ENCODE results near the gene ZFP36L2. TPM values are rescaled to one million over a fixed set of nuclear protein-coding genes. Genes with fewer than 3 reads are reported as not detected.

Gene ZFP36L2
- total and polyA plus RNA-seq, 2 experiments from 2014 or later, result 13.8 to 78.2 TPM

DNA sequence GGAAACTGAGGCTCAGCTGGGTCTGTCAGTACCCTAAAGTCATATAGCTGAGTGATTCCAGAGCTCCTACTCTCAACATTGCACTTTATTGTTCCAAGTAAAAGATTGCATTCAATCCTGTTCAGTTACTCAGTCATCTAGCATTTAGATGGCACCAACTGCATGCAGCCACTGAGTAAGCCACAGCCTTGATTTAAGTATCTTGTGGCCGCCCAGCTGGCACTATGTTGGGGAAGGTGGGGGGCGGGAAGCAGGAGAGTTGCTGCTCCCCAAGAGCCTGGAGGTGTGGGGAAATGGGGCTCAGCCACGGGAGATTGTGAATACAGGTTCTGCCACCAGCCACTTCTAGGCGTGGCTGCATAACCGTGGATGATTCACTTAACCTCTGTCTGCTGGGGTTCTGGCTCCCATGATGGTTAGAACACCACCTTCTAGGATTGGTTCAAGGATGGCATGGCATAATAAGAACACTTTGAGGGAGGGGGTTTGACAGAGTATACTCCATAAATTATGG is 17.1 kb downstream of the ZFP36L2 start:
- no peak for TF ChIP-seq EZH2phosphoT487 (IDR thresholded peaks at IDR 0.05; ENCODE audit: insufficient read depth, low read depth)
- TF ChIP-seq EZH2 (IDR thresholded peaks at IDR 0.05; ENCODE audit: insufficient read depth, poor library complexity, severe bottlenecking), result no peak
- H3K9me2 ChIP-seq (ENCODE audit: insufficient read depth), result no peaks in the 10 kb centered on the region
- H3K27ac ChIP-seq, result no peak overlapping the region
- peaks cover 7% of the 10 kb centered on the region for H3K4me1 ChIP-seq (ENCODE audit: insufficient read depth)
- no peaks in the 10 kb centered on the region for H3F3A ChIP-seq (ENCODE audit: insufficient read depth)
- H4K20me1 ChIP-seq (ENCODE audit: insufficient read depth), result no peaks in the 10 kb centered on the region
- H3K27me3 ChIP-seq (replicated peaks; ENCODE audit: insufficient read depth), result no peaks in the 10 kb centered on the region
- H3K9me3 ChIP-seq (ENCODE audit: low read depth), result no peaks in the 10 kb centered on the region
- 89 to 94% methylated on average over 5 of the region's 5 CpGs for WGBS, 2 experiments (ENCODE audit: low coverage in 1 of 2, low lambda C conversion rate in 2 of 2, missing lambda C conversion rate in 2 of 2)
- no peaks in the 10 kb centered on the region for H3K36me3 ChIP-seq (ENCODE audit: low read depth)
- no peaks in the 10 kb centered on the region for H3K79me2 ChIP-seq (ENCODE audit: insufficient read depth)
- DNase-seq, result no peak
- H3K4me2 ChIP-seq (ENCODE audit: unreplicated experiment), result no peak overlapping the region
- H2AFZ ChIP-seq, result no peak overlapping the region
- in situ Hi-C loops (cut with MboI), result no loop called here
- no peak overlapping the region for H3K4me3 ChIP-seq
- no peak overlapping the region for H3K9ac ChIP-seq

DNA sequence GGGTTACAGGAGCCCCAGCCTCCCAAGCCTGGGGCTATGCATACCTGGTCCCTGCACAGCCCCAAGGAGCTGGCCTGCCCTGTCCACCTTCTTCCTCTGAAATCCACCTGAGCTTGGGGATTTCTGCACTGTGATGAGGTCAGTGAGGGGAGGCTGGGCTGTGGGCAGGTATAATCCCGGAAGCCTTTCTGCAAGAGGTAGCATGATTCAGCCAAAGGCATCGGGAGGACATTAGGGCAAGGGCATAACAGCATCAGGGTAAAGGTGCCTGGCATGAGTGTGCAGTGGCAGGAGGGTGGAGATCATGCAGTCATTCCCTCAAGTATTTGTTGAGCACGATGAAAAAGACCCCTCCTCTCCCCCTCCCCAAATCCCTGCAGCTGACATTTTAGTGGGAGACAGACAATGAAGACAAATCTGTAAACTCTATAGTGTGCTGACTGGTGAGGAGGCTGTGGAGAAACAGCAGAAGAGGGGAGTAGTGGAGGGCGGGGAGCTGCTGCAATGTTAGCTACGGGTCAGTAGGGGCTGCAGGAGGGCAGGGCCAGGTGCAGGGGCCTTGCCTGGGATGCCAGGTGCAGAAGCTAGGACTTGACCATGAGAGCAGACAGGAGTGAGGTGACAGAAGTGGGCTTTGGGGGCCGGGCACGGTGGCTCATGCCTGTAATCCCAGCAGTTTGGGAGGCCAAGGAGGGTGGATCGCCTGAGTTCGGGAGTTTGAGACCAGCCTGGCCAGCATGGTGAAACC is 18.7 kb downstream of the ZFP36L2 start:
- no peaks in the 10 kb centered on the region for H3K27me3 ChIP-seq (replicated peaks; ENCODE audit: insufficient read depth)
- H3F3A ChIP-seq (ENCODE audit: insufficient read depth), result no peaks in the 10 kb centered on the region
- no peak overlapping the region for H3K27ac ChIP-seq
- no peak for DNase-seq
- H3K4me2 ChIP-seq (ENCODE audit: unreplicated experiment), result no peak overlapping the region
- no peaks in the 10 kb centered on the region for H3K9me3 ChIP-seq (ENCODE audit: low read depth)
- H3K9me2 ChIP-seq (ENCODE audit: insufficient read depth), result no peaks in the 10 kb centered on the region
- TF ChIP-seq EZH2phosphoT487 (IDR thresholded peaks at IDR 0.05; ENCODE audit: insufficient read depth, low read depth) (no peak), EZH2 (IDR thresholded peaks at IDR 0.05; ENCODE audit: insufficient read depth, poor library complexity, severe bottlenecking) (no peak)
- in situ Hi-C loops (cut with MboI), result no loop called here
- no peak overlapping the region for H3K4me3 ChIP-seq
- no peaks in the 10 kb centered on the region for H4K20me1 ChIP-seq (ENCODE audit: insufficient read depth)
- no peak overlapping the region for H3K9ac ChIP-seq
- peaks cover 7% of the 10 kb centered on the region for H3K4me1 ChIP-seq (ENCODE audit: insufficient read depth)
- no peaks in the 10 kb centered on the region for H3K36me3 ChIP-seq (ENCODE audit: low read depth)
- WGBS, 2 experiments (ENCODE audit: low coverage in 1 of 2, low lambda C conversion rate in 2 of 2, missing lambda C conversion rate in 2 of 2), result 85 to 92% methylated on average over 9 of the region's 9 CpGs
- H3K79me2 ChIP-seq (ENCODE audit: insufficient read depth), result no peaks in the 10 kb centered on the region
- no peak overlapping the region for H2AFZ ChIP-seq

DNA sequence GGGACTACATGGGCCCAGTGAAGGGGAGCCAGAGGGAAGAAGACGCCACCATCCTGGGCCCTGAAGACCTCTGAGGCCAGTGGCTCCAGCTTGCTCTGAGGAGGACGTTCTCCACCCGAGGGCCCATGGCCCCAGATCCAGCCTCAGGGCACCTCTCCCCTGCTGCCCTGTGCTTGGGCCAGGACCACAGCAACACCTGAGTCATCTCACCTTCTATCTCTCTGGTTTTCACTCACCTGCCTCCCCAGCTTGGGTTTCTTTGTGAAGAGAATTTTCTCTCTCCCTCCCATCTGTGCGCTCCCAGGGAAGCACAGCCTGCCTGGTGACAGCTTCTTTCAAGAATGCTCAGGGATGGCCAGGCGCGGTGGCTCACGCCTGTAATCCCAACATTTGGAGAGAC is 19.8 kb downstream of the ZFP36L2 start:
- no peaks in the 10 kb centered on the region for H3K9me3 ChIP-seq (ENCODE audit: low read depth)
- no peak overlapping the region for H3K4me3 ChIP-seq
- H4K20me1 ChIP-seq (ENCODE audit: insufficient read depth), result no peaks in the 10 kb centered on the region
- no peak overlapping the region for H3K9ac ChIP-seq
- TF ChIP-seq EZH2 (IDR thresholded peaks at IDR 0.05; ENCODE audit: insufficient read depth, poor library complexity, severe bottlenecking), result no peak
- no peak for TF ChIP-seq EZH2phosphoT487 (IDR thresholded peaks at IDR 0.05; ENCODE audit: insufficient read depth, low read depth)
- no peak overlapping the region for H3K4me2 ChIP-seq (ENCODE audit: unreplicated experiment)
- no peaks in the 10 kb centered on the region for H3K36me3 ChIP-seq (ENCODE audit: low read depth)
- H3K9me2 ChIP-seq (ENCODE audit: insufficient read depth), result no peaks in the 10 kb centered on the region
- H3K4me1 ChIP-seq (ENCODE audit: insufficient read depth), result peaks cover 7% of the 10 kb centered on the region
- no peaks in the 10 kb centered on the region for H3K79me2 ChIP-seq (ENCODE audit: insufficient read depth)
- in situ Hi-C loops (cut with MboI), result no loop called here
- H3K27ac ChIP-seq, result no peak overlapping the region
- WGBS, 2 experiments (ENCODE audit: low coverage in 1 of 2, low lambda C conversion rate in 2 of 2, missing lambda C conversion rate in 2 of 2), result 92 to 98% methylated on average over 7 of the region's 7 CpGs
- H3K27me3 ChIP-seq (replicated peaks; ENCODE audit: insufficient read depth), result no peaks in the 10 kb centered on the region
- DNase-seq, result no peak
- no peak overlapping the region for H2AFZ ChIP-seq
- H3F3A ChIP-seq (ENCODE audit: insufficient read depth), result no peaks in the 10 kb centered on the region

DNA sequence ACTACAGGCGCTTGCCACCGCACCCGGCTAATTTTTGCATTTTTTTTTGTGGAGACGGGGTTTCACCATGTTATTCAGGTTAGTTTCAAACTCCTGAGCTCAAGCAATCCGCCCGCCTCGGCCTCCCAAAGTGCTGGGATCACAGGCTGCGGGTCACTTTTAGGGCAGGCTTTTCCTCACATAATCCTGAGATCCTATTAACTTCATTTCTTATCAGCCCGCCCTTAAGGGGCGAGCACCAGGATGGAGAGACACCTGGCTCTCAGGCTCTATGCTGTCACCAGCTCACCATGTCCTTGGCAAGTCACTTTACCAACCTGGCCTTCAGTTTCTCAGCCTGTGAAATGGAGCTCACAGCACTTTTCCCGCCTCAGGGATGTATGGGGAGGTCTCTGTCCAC is 23.0 kb downstream of the ZFP36L2 start:
- Histone ChIP-seq H3K9me2 (ENCODE audit: insufficient read depth) (no peaks in the 10 kb centered on the region), H3K4me1 (ENCODE audit: insufficient read depth) (no peaks in the 10 kb centered on the region), H3K4me3 (no peak overlapping the region), H3K9ac (no peak overlapping the region), H3K4me2 (ENCODE audit: unreplicated experiment) (no peak overlapping the region), H2AFZ (no peak overlapping the region), H4K20me1 (ENCODE audit: insufficient read depth) (no peaks in the 10 kb centered on the region), H3K79me2 (ENCODE audit: insufficient read depth) (no peaks in the 10 kb centered on the region), H3K27ac (no peak overlapping the region), H3K36me3 (ENCODE audit: low read depth) (no peaks in the 10 kb centered on the region), H3F3A (ENCODE audit: insufficient read depth) (no peaks in the 10 kb centered on the region), H3K27me3 (replicated peaks; ENCODE audit: insufficient read depth) (no peaks in the 10 kb centered on the region), H3K9me3 (ENCODE audit: low read depth) (no peaks in the 10 kb centered on the region)
- DNase-seq, result no peak
- in situ Hi-C loops (cut with MboI), result no loop called here
- no peak for TF ChIP-seq EZH2phosphoT487 (IDR thresholded peaks at IDR 0.05; ENCODE audit: insufficient read depth, low read depth)
- no peak for TF ChIP-seq EZH2 (IDR thresholded peaks at IDR 0.05; ENCODE audit: insufficient read depth, poor library complexity, severe bottlenecking)
- WGBS, 2 experiments (ENCODE audit: low coverage in 1 of 2, low lambda C conversion rate in 2 of 2, missing lambda C conversion rate in 2 of 2), result 93 to 97% methylated on average over 11 of the region's 11 CpGs

Measured in GM23248 (cell line).